Gastroesophageal sphincter (tissue), 4 donors: ENCODE data around the gene NUP93. TPM values are rescaled to one million over a fixed set of nuclear protein-coding genes. Genes with fewer than 3 reads are reported as not detected.
"Not testable (repeated sequence)": the region's sequence is repeated elsewhere in the genome, so short reads cannot be mapped to it uniquely, and the experiment has no call there.

Source experiments
- ATAC-seq: fragments of 150-250 bp; one replicate; pipeline ENCODE4 v1.9.1; 2016; ENCODE audit warnings: mild to moderate bottlenecking, moderate library complexity
- H3K27ac ChIP-seq, 4 donors: fragments of 200-600 bp; sonication (generic) in 3 of 4; 1 replicate in 3 of 4; 2 replicates in 1 of 4; pipeline ENCODE4 v1.5.1; 2016 to 2019
- H3K27me3 ChIP-seq: fragments of 200-600 bp; sonication (generic); one replicate; pipeline ENCODE4 v1.5.1; 2019
- H3K36me3 ChIP-seq, 2 donors: fragments of 200-600 bp; sonication (generic); one replicate each; pipeline ENCODE4 v1.5.1; 2019; ENCODE audit warnings: control low read depth in 1 of 2
- H3K4me1 ChIP-seq, 3 donors: fragments of 200-600 bp; sonication (generic); 1 replicate in 2 of 3; 2 replicates in 1 of 3; pipeline ENCODE4 v1.5.1; 2016 to 2019; ENCODE audit warnings: control low read depth in 2 of 3
- H3K4me3 ChIP-seq, 2 donors: fragments of 200-600 bp; sonication (generic); one replicate each; pipeline ENCODE4 v1.5.1; 2019; ENCODE audit warnings: mild to moderate bottlenecking in 1 of 2, moderate library complexity in 1 of 2
- H3K9me3 ChIP-seq, 3 donors: fragments of 200-600 bp; sonication (generic); one replicate each; pipeline ENCODE4 v1.5.1; 2017 to 2019; ENCODE audit warnings: control low read depth in 2 of 3
- EP300 ChIP-seq: sonication (generic); formaldehyde crosslinking; IDR thresholded peaks from one replicate; pipeline ENCODE4 v1.6.1; 2017; ENCODE audit warnings: antibody characterized with exemption, mild to moderate bottlenecking
- POLR2A ChIP-seq, 2 donors: fragments of 450-650 bp; IDR thresholded peaks; one replicate each; pipeline ENCODE4 v1.6.1; 2017; ENCODE audit warnings: antibody characterized with exemption in 2 of 2, mild to moderate bottlenecking in 2 of 2, moderate library complexity in 1 of 2
- POLR2AphosphoS5 ChIP-seq: sonication (generic); formaldehyde crosslinking; IDR thresholded peaks from one replicate; pipeline ENCODE4 v1.6.1; 2017; ENCODE audit warnings: antibody characterized with exemption
- WGBS, 2 donors: methylation state at CpG; one replicate each; pipeline ENCODE4 v1.1.5; 2018; ENCODE audit warnings: low coverage in 1 of 2; 5-methylcytosine and 5-hydroxymethylcytosine counted together
- total RNA-seq, 4 donors: library from RNA; depleted of rRNA; stranded (reverse); fragments of >200 nt; gene quantifications; one replicate each; pipeline ENCODE4 v1.1.0, GENCODE V29; 2016
- TF ChIP-seq, protein P1 (sequence below), 4 experiments: fragments of 200-600 bp in 2 of 4; fragments of 450-650 bp in 2 of 4; sonication (generic) in 1 of 4; IDR thresholded peaks; one replicate each; pipeline ENCODE4 v1.5.1; 2017 to 2019; ENCODE audit warnings: antibody characterized with exemption in 4 of 4, mild to moderate bottlenecking in 2 of 4, moderate library complexity in 2 of 4

NUP93 gene
- total RNA-seq, 4 donors from 2014 or later, result 37.6 to 39.3 (median 38.9) TPM

DNA sequence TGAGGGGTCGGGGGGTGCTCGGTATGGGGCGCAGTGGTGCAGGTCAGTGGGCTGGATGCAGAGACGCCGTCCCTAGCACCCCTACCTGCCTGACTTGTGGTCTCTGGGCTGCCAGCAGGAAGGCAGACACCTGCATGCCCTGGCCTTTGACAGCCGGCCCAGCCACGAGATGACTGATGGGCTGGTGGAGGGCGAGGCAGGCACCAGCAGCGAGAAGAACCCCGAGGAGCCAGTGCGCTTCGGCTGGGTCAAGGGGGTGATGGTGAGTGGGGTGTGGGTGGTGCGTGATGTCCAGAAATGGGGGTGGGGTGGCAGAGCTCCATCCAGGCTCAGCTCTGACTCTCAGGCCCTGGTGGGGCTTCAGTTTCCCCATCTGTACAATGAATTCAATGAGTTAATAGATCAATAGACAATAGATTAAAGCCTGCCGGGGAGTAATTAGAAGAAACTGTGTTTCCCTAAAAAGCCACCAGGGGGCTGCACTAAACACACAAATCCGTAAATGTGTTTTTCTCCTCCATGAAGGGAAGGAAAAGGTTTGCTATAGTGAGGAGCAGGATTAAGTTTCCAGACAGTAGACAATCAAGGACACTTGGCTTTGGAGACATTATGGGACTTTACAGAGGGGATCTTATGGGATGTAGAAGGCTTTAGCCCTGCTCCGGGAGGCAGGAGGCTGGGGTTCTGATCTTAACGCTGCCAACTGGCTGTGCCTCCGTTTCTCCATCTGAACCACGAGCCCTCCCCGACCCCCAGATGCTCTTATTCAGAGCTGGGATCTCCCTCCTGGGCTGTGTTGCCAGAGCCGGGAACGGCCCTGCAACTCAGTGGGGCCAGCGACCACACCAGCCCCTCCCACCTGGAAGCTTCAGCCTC lies 137.3 kb downstream of the NUP93 start:
- no peak for ATAC-seq
- Histone ChIP-seq H3K4me3 (no peak overlapping the region), H3K36me3 (no peaks in the 10 kb centered on the region), H3K9me3 (no peaks in the 10 kb centered on the region), H3K27ac (no peak overlapping the region), H3K27me3 (no peaks in the 10 kb centered on the region), H3K4me1 (peaks cover 0 to 10% (median 5%) of the 10 kb centered on the region in 3 donors)
- TF ChIP-seq, protein P1, sequence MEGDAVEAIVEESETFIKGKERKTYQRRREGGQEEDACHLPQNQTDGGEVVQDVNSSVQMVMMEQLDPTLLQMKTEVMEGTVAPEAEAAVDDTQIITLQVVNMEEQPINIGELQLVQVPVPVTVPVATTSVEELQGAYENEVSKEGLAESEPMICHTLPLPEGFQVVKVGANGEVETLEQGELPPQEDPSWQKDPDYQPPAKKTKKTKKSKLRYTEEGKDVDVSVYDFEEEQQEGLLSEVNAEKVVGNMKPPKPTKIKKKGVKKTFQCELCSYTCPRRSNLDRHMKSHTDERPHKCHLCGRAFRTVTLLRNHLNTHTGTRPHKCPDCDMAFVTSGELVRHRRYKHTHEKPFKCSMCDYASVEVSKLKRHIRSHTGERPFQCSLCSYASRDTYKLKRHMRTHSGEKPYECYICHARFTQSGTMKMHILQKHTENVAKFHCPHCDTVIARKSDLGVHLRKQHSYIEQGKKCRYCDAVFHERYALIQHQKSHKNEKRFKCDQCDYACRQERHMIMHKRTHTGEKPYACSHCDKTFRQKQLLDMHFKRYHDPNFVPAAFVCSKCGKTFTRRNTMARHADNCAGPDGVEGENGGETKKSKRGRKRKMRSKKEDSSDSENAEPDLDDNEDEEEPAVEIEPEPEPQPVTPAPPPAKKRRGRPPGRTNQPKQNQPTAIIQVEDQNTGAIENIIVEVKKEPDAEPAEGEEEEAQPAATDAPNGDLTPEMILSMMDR (IDR thresholded peaks at IDR 0.05), result peak in 3 of 4 experiments; percentile 75 to 84 (median 81)
- no peak for TF ChIP-seq POLR2AphosphoS5
- 32 to 44% methylated on average over 5 to 9 of the region's 23 CpGs for WGBS, 2 donors

DNA sequence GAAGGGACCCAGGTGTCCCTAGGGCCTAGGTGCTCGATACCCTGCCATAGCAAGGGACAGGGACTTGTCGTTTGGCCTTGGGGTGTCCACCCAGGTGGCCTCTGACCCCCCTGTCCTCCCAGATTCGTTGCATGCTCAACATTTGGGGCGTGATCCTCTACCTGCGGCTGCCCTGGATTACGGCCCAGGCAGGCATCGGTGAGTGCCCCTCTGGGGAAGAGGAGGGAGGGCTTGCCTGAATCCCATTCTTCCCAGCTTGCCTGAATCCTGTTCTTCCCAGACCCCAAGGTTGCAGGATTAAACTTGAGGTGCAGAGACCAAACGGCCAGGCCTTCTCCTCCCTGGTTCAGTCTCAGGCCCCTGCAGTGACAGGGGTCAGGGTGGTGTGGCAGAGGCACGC lies 138.2 kb downstream of the NUP93 start:
- no peaks in the 10 kb centered on the region for H3K27me3 ChIP-seq
- H3K4me3 ChIP-seq, result no peak overlapping the region
- 81 to 90% methylated on average over 2 to 4 of the region's 9 CpGs for WGBS, 2 donors
- TF ChIP-seq POLR2AphosphoS5 (no peak), EP300 (no peak), POLR2A (IDR thresholded peaks at IDR 0.05) (no peak)
- TF ChIP-seq, protein P1 (IDR thresholded peaks at IDR 0.05), result no peak
- H3K36me3 ChIP-seq, result no peaks in the 10 kb centered on the region
- no peaks in the 10 kb centered on the region for H3K9me3 ChIP-seq
- ATAC-seq, result no peak
- peaks cover 0 to 10% (median 5%) of the 10 kb centered on the region in 3 donors for H3K4me1 ChIP-seq
- H3K27ac ChIP-seq, result no peak overlapping the region

DNA sequence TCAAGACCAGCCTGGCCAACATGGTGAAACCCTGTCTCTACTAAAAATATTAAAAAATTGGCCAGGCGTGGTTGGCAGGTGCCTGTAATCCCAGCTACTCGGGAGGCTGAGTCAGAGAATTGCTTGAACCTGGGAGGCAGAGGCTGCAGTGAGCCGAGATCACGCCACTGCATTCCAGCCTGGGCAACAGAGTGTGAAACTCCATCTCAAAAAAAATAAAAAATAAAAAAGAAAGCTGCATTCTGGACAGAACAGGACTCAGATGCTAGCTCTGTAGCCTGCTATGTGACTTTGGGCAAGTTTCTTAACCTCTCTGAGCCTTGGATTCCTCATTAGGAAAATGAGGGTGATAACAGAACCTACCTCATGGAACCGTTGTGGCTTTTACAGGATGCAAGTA lies 138.8 kb downstream of the NUP93 start:
- H3K27ac ChIP-seq, H3K4me3 ChIP-seq, H3K9me3 ChIP-seq, ATAC-seq, H3K27me3 ChIP-seq, H3K36me3 ChIP-seq: not testable (repeated sequence)
- peaks cover 0 to 10% (median 5%) of the 10 kb centered on the region in 3 donors for H3K4me1 ChIP-seq
- WGBS, 2 donors, result 64 to 91% methylated on average over 1 to 4 of the region's 5 CpGs

DNA sequence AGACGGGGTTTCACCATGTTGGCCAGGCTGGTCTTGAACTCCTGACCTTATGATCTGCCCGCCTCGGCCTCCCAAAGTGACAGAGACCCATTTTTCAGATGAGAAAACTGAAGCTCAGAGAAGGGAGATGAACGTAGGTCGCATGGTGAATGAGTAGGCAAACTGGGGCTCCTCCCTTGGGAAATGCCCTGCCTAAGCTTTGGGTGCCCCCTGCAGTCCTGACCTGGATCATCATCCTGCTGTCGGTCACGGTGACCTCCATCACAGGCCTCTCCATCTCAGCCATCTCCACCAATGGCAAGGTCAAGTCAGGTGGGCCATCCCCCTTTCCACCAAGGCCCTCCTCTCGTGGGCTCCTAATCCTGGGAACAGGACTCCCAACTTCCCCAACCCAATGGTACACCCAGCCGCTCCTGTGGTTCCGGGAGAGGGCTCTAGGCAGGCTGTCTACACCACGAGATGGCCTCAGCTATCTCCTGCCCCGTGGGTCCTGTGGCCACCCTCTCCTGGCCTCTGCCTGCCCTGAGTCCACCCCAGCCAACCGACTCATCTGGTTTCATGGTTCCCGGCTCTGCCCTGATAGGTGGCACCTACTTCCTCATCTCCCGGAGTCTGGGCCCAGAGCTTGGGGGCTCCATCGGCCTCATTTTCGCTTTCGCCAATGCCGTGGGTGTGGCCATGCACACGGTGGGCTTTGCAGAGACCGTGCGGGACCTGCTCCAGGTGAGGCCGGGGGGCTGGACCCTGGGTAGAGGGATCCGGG lies 139.8 kb downstream of the NUP93 start:
- Histone ChIP-seq H3K4me3 (no peak overlapping the region), H3K9me3 (no peaks in the 10 kb centered on the region), H3K27ac (no peak overlapping the region), H3K36me3 (no peaks in the 10 kb centered on the region), H3K27me3 (no peaks in the 10 kb centered on the region), H3K4me1 (peaks cover 0 to 10% (median 5%) of the 10 kb centered on the region in 3 donors)
- no peak for ATAC-seq
- TF ChIP-seq POLR2AphosphoS5 (no peak), POLR2A (IDR thresholded peaks at IDR 0.05) (no peak), EP300 (no peak)
- TF ChIP-seq, protein P1 (IDR thresholded peaks at IDR 0.05), result no peak
- 72 to 89% methylated on average over 3 to 5 of the region's 24 CpGs for whole genome bisulfite sequencing, 2 donors

DNA sequence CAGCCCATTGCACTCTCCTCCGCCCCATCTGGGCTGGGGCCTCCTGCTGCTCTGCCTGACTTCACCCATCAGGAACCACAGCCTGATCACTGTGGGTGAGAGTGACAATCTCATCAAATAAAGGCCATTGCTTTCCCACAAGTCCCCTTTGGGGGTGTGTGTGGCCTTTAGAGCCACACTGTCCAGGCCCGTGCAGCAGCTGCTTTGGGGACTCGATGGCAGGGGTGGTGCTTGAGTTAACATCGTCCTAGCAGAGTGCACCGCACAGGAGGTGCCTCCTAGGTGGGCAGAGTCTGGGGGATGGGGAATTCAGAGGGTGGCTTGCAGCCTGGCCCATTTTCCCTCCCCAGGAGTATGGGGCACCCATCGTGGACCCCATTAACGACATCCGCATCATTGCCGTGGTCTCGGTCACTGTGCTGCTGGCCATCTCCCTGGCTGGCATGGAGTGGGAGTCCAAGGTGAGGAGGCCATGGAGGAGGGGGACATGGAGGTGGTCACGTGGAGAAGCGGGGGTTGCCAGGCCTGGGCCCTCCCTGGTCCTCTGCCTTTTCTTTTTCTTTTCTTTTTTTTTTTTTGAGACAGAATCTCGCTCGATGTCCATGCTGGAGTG lies 140.5 kb downstream of the NUP93 start:
- Histone ChIP-seq H3K4me1 (peaks cover 0 to 10% (median 5%) of the 10 kb centered on the region in 3 donors), H3K36me3 (no peaks in the 10 kb centered on the region), H3K27me3 (no peaks in the 10 kb centered on the region), H3K9me3 (no peaks in the 10 kb centered on the region), H3K27ac (no peak overlapping the region), H3K4me3 (no peak overlapping the region)
- TF ChIP-seq, protein P1 (IDR thresholded peaks at IDR 0.05), result no peak
- TF ChIP-seq EP300 (no peak), POLR2A (IDR thresholded peaks at IDR 0.05) (no peak), POLR2AphosphoS5 (no peak)
- 90 to 100% methylated on average over 2 to 7 of the region's 14 CpGs for WGBS, 2 donors
- ATAC-seq, result no peak
